Mesendoderm (in vitro differentiated cells): ENCODE data around the gene XIRP1.

Experiments
- DNase-seq: peaks from one replicate; pipeline ENCODE4 v3.0.0; 2013
- H2AK5ac ChIP-seq: 2 replicates; pipeline ENCODE4 v1.6.1; 2013; ENCODE audit warnings: low read length, inconsistent platforms
- H2BK120ac ChIP-seq: 2 replicates; pipeline ENCODE4 v1.6.1; 2013; ENCODE audit warnings: low read depth, mild to moderate bottlenecking, low read length, moderate library complexity, mixed read lengths
- H2BK15ac ChIP-seq: replicated peaks from 2 replicates; pipeline ENCODE4 v1.6.1; 2013; ENCODE audit warnings: low read depth, mild to moderate bottlenecking, moderate library complexity
- H2BK5ac ChIP-seq: 2 replicates; pipeline ENCODE4 v1.6.1; 2013; ENCODE audit warnings: low read length, inconsistent platforms
- H3K18ac ChIP-seq: 2 replicates; pipeline ENCODE4 v1.6.1; 2013; ENCODE audit warnings: mild to moderate bottlenecking, low read length, mixed read lengths
- H3K23ac ChIP-seq: one replicate; pipeline ENCODE4 v1.6.1; 2013; ENCODE audit warnings: low read length
- H3K27ac ChIP-seq: 2 replicates; pipeline ENCODE4 v1.5.1; 2013; ENCODE audit warnings: low read depth, mild to moderate bottlenecking, inconsistent platforms, low read length, moderate library complexity
- H3K27me3 ChIP-seq: 2 replicates; pipeline ENCODE4 v1.6.1; 2013; ENCODE audit warnings: low read length, control low read depth, mild to moderate bottlenecking, inconsistent platforms; ENCODE audit not compliant: insufficient read depth, poor library complexity
- H3K36me3 ChIP-seq: 2 replicates; pipeline ENCODE4 v1.6.1; 2013; ENCODE audit warnings: low read length, inconsistent platforms; ENCODE audit not compliant: control insufficient read depth, insufficient read depth
- H3K4ac ChIP-seq: one replicate; pipeline ENCODE4 v1.6.1; 2013; ENCODE audit warnings: low read depth, mild to moderate bottlenecking, low read length, moderate library complexity
- H3K4me1 ChIP-seq: 2 replicates; pipeline ENCODE4 v1.6.1; 2013; ENCODE audit warnings: low read depth, low read length, inconsistent platforms; ENCODE audit not compliant: control insufficient read depth
- H3K4me2 ChIP-seq: 2 replicates; pipeline ENCODE4 v1.6.1; 2013; ENCODE audit warnings: low read length
- H3K4me3 ChIP-seq: 2 replicates; pipeline ENCODE4 v1.5.1; 2013; ENCODE audit warnings: mild to moderate bottlenecking, low read length
- H3K56ac ChIP-seq: one replicate; pipeline ENCODE4 v1.6.1; 2013; ENCODE audit warnings: low read length
- H3K79me1 ChIP-seq: 2 replicates; pipeline ENCODE4 v1.6.1; 2013; ENCODE audit warnings: low read length, inconsistent platforms
- H3K79me2 ChIP-seq: 2 replicates; pipeline ENCODE4 v1.6.1; 2013; ENCODE audit warnings: mild to moderate bottlenecking, low read length; ENCODE audit not compliant: control insufficient read depth, insufficient read depth
- H3K9ac ChIP-seq: 2 replicates; pipeline ENCODE4 v1.6.1; 2013; ENCODE audit warnings: low read length, inconsistent platforms
- H4K5ac ChIP-seq: one replicate; pipeline ENCODE4 v1.6.1; 2013; ENCODE audit warnings: low read length
- H4K8ac ChIP-seq: one replicate; pipeline ENCODE4 v1.6.1; 2013; ENCODE audit warnings: low read depth, mild to moderate bottlenecking, control low read depth, low read length, moderate library complexity
- WGBS: extraction: QIAGEN DNeasy Blood & Tissue Kit; methylation state at CpG from one replicate; pipeline ENCODE4 v1.1.7; 2013; ENCODE audit warnings: low lambda C conversion rate, missing lambda C conversion rate; ENCODE audit not compliant: insufficient coverage; ENCODE audit errors: extremely low coverage; 5-methylcytosine and 5-hydroxymethylcytosine counted together

XIRP1 gene

GRCh38 chr3:39207361-39208186 lies 15.2 kb upstream of the XIRP1 start:
- no peak overlapping the region for H4K8ac ChIP-seq
- H2BK5ac ChIP-seq, result no peak overlapping the region
- H3K4me3 ChIP-seq, result no peak overlapping the region
- no peak for DNase-seq
- H3K18ac ChIP-seq, result no peak overlapping the region
- peaks cover 7% of the 10 kb centered on the region for H3K4me1 ChIP-seq
- no peak overlapping the region for H4K5ac ChIP-seq
- no peak overlapping the region for H2BK15ac ChIP-seq
- H3K4ac ChIP-seq, result no peak overlapping the region
- no peak overlapping the region for H2AK5ac ChIP-seq
- H3K79me1 ChIP-seq, result no peaks in the 10 kb centered on the region
- H3K23ac ChIP-seq, result no peak overlapping the region
- no peaks in the 10 kb centered on the region for H3K36me3 ChIP-seq
- no peaks in the 10 kb centered on the region for H3K79me2 ChIP-seq
- no peak overlapping the region for H3K56ac ChIP-seq
- no peak overlapping the region for H2BK120ac ChIP-seq
- no peak overlapping the region for H3K9ac ChIP-seq
- H3K4me2 ChIP-seq, result no peak overlapping the region
- no CpG with 5 or more reads among the region's 5 CpGs for WGBS
- no peak overlapping the region for H3K27ac ChIP-seq
- no peaks in the 10 kb centered on the region for H3K27me3 ChIP-seq

GRCh38 chr3:39205919-39206516 lies 13.6 kb upstream of the XIRP1 start:
- no peak overlapping the region for H2BK120ac ChIP-seq
- no peak overlapping the region for H3K23ac ChIP-seq
- H3K79me2 ChIP-seq, result no peaks in the 10 kb centered on the region
- no peak overlapping the region for H3K4me3 ChIP-seq
- H3K36me3 ChIP-seq, result no peaks in the 10 kb centered on the region
- no peaks in the 10 kb centered on the region for H3K79me1 ChIP-seq
- H2BK15ac ChIP-seq, result no peak overlapping the region
- H4K5ac ChIP-seq, result no peak overlapping the region
- H2BK5ac ChIP-seq, result no peak overlapping the region
- DNase-seq, result no peak
- H4K8ac ChIP-seq, result no peak overlapping the region
- H3K27me3 ChIP-seq, result no peaks in the 10 kb centered on the region
- H2AK5ac ChIP-seq, result no peak overlapping the region
- no peak overlapping the region for H3K56ac ChIP-seq
- WGBS, result no CpG with 5 or more reads among the region's 6 CpGs
- no peak overlapping the region for H3K9ac ChIP-seq
- no peak overlapping the region for H3K18ac ChIP-seq
- H3K4me1 ChIP-seq, result peaks cover 4% of the 10 kb centered on the region
- no peak overlapping the region for H3K27ac ChIP-seq
- no peak overlapping the region for H3K4ac ChIP-seq
- H3K4me2 ChIP-seq, result no peak overlapping the region

- H4K5ac ChIP-seq, result no peak overlapping the region
- no peaks in the 10 kb centered on the region for H3K4me1 ChIP-seq
- H4K8ac ChIP-seq, result no peak overlapping the region
- no peak overlapping the region for H3K4ac ChIP-seq
- H3K18ac ChIP-seq, result no peak overlapping the region
- no peaks in the 10 kb centered on the region for H3K79me2 ChIP-seq
- no peaks in the 10 kb centered on the region for H3K79me1 ChIP-seq
- no peak overlapping the region for H3K23ac ChIP-seq
- H3K9ac ChIP-seq, result no peak overlapping the region
- no peak overlapping the region for H3K4me2 ChIP-seq
- H3K4me3 ChIP-seq, result no peak overlapping the region
- no peak overlapping the region for H2BK15ac ChIP-seq
- H3K56ac ChIP-seq, result no peak overlapping the region
- H3K27me3 ChIP-seq, result no peaks in the 10 kb centered on the region
- DNase-seq, result no peak
- H2AK5ac ChIP-seq, result no peak overlapping the region
- no peak overlapping the region for H3K27ac ChIP-seq
- H2BK5ac ChIP-seq, result no peak overlapping the region
- H2BK120ac ChIP-seq, result no peak overlapping the region
- WGBS, result no CpG with 5 or more reads among the region's 2 CpGs
- no peaks in the 10 kb centered on the region for H3K36me3 ChIP-seq
These were observed 12.7 kb upstream of the XIRP1 start for GRCh38 chr3:39205131-39205530.

GRCh38 chr3:39203860-39204259 lies 11.5 kb upstream of the XIRP1 start:
- no peak overlapping the region for H2BK15ac ChIP-seq
- H3K23ac ChIP-seq, result no peak overlapping the region
- no peak overlapping the region for H3K9ac ChIP-seq
- H3K4me2 ChIP-seq, result no peak overlapping the region
- H3K27ac ChIP-seq, result no peak overlapping the region
- H3K18ac ChIP-seq, result no peak overlapping the region
- no peaks in the 10 kb centered on the region for H3K27me3 ChIP-seq
- H2BK5ac ChIP-seq, result no peak overlapping the region
- H4K5ac ChIP-seq, result no peak overlapping the region
- DNase-seq, result no peak
- H2AK5ac ChIP-seq, result no peak overlapping the region
- no CpG with 5 or more reads among the region's 5 CpGs for WGBS
- H3K4ac ChIP-seq, result no peak overlapping the region
- no peak overlapping the region for H2BK120ac ChIP-seq
- no peaks in the 10 kb centered on the region for H3K4me1 ChIP-seq
- H3K79me2 ChIP-seq, result no peaks in the 10 kb centered on the region
- H3K36me3 ChIP-seq, result no peaks in the 10 kb centered on the region
- no peaks in the 10 kb centered on the region for H3K79me1 ChIP-seq
- no peak overlapping the region for H4K8ac ChIP-seq
- H3K4me3 ChIP-seq, result no peak overlapping the region
- H3K56ac ChIP-seq, result no peak overlapping the region

GRCh38 chr3:39203402-39203801 lies 11.0 kb upstream of the XIRP1 start:
- no CpG with 5 or more reads among the region's 4 CpGs for WGBS
- H3K27me3 ChIP-seq, result no peaks in the 10 kb centered on the region
- H3K18ac ChIP-seq, result no peak overlapping the region
- no peak for DNase-seq
- no peak overlapping the region for H3K4me3 ChIP-seq
- H2AK5ac ChIP-seq, result no peak overlapping the region
- no peaks in the 10 kb centered on the region for H3K79me1 ChIP-seq
- no peak overlapping the region for H3K4me2 ChIP-seq
- no peak overlapping the region for H4K5ac ChIP-seq
- no peak overlapping the region for H3K23ac ChIP-seq
- no peaks in the 10 kb centered on the region for H3K36me3 ChIP-seq
- no peak overlapping the region for H3K9ac ChIP-seq
- H3K4me1 ChIP-seq, result no peaks in the 10 kb centered on the region
- no peak overlapping the region for H3K56ac ChIP-seq
- H3K79me2 ChIP-seq, result no peaks in the 10 kb centered on the region
- H3K4ac ChIP-seq, result no peak overlapping the region
- H2BK120ac ChIP-seq, result no peak overlapping the region
- H2BK5ac ChIP-seq, result no peak overlapping the region
- H2BK15ac ChIP-seq, result no peak overlapping the region
- H3K27ac ChIP-seq, result no peak overlapping the region
- no peak overlapping the region for H4K8ac ChIP-seq
